Adrenal gland (tissue), 12 donors: ENCODE data around the gene EXOC4. TPM values are rescaled to one million over a fixed set of nuclear protein-coding genes. Genes with fewer than 3 reads are reported as not detected.

Source experiments
- DNase-seq, 7 donors: peaks; one replicate each; pipeline ENCODE4 v3.0.0-alpha.2; 2019 to 2020
- H3K27ac ChIP-seq, 5 donors: fragments of 200-600 bp; sonication (generic) in 4 of 5; 1 replicate in 3 of 5; 2 replicates in 2 of 5; pipeline versions ENCODE4 v1.5.1 to v1.8.0; 2016 to 2020; ENCODE audit warnings: mild to moderate bottlenecking in 1 of 5
- H3K27me3 ChIP-seq: fragments of 200-600 bp; 2 replicates; pipeline ENCODE4 v1.8.0; 2021
- H3K36me3 ChIP-seq, 2 donors: fragments of 200-600 bp; replicated peaks in 1 of 2; 1 replicate in 1 of 2; 2 replicates in 1 of 2; pipeline versions ENCODE4 v1.5.1 to v1.8.0; 2018 to 2022
- H3K4me1 ChIP-seq, 2 donors: fragments of 200-600 bp; replicated peaks in 1 of 2; 1 replicate in 1 of 2; 2 replicates in 1 of 2; pipeline versions ENCODE4 v1.5.1 to v1.8.0; 2018 to 2021
- H3K4me3 ChIP-seq, 4 donors: fragments of 200-600 bp; sonication (generic) in 3 of 4; one replicate each; pipeline ENCODE4 v1.5.1; 2016 to 2018
- H3K9me3 ChIP-seq, 3 donors: fragments of 200-600 bp; sonication (generic) in 1 of 3; replicated peaks in 1 of 3; 1 replicate in 2 of 3; 2 replicates in 1 of 3; pipeline versions ENCODE4 v1.5.1 to v1.8.0; 2016 to 2021
- POLR2A ChIP-seq, 2 donors: fragments of 450-650 bp; IDR thresholded peaks; one replicate each; pipeline ENCODE4 v1.6.1; 2017; ENCODE audit warnings: antibody characterized with exemption in 2 of 2, mild to moderate bottlenecking in 2 of 2, moderate library complexity in 1 of 2
- WGBS, 4 donors: extraction: QIAGEN DNeasy Blood & Tissue Kit in 2 of 4; methylation state at CpG; one replicate each; pipeline versions ENCODE4 v1.1.5 to v1.1.7; 2013 to 2017; 5-methylcytosine and 5-hydroxymethylcytosine counted together
- intact Hi-C, 2 donors: fragments of 100-400 bp; cut with DNase I; formaldehyde crosslinking; loops; one replicate each; pipeline versions ENCODE4 v1.14.1 to v1.15.0; 2022 to 2023
- polyA plus RNA-seq, 3 donors: library from polyadenylated mRNA; stranded (reverse); fragments of 200-250 nt in 2 of 3; fragments of 350-450 nt in 1 of 3; fragmentation: Illumina TruSeq in 1 of 3; extraction: RNeasy Lipid Tissue Mini Kit (QIAGEN cat#74804) in 1 of 3; gene quantifications; one replicate each; pipeline ENCODE4 v1.2.3, GENCODE V29; 2013 to 2014
- total RNA-seq, 9 donors: library from RNA; depleted of rRNA in 4 of 9; stranded (reverse); fragments of >200 nt in 4 of 9; fragments of 120-200 nt in 1 of 9; fragmentation: NEBNext Ultra II Directional in 1 of 9; extraction: Animal tissue kit (Norgen Biotek cat#: 25700) in 1 of 9; gene quantifications; one replicate each; pipeline versions ENCODE4 v1.1.0 to v1.2.4, GENCODE V29; 2013 to 2023
- TF ChIP-seq, protein P1 (sequence below), 6 experiments: fragments of 450-650 bp in 4 of 6; fragments of 200-600 bp in 2 of 6; sonication (generic) in 1 of 6; IDR thresholded peaks; 1 replicate in 5 of 6; 2 replicates in 1 of 6; pipeline versions ENCODE4 v1.5.1 to v1.8.0; 2016 to 2021; ENCODE audit warnings: antibody characterized with exemption in 6 of 6, mild to moderate bottlenecking in 2 of 6, moderate library complexity in 1 of 6
- donor health status: healthy with polysubstance abuse.
- donor health status: Bipolar disorder and iron deficiency.
- donor health status: DM: yes; HTN: yes; CAD: no.
- donor health status: DM: no; HTN: no; CAD: no.
- donor health status: DM: no; HTN: no; CAD: no.
- donor health status: DM: yes; HTN: yes; CAD: no.

EXOC4 gene
- total and polyA plus RNA-seq, 12 donors, result 12.5 to 93.8 (median 67.4) TPM

DNA sequence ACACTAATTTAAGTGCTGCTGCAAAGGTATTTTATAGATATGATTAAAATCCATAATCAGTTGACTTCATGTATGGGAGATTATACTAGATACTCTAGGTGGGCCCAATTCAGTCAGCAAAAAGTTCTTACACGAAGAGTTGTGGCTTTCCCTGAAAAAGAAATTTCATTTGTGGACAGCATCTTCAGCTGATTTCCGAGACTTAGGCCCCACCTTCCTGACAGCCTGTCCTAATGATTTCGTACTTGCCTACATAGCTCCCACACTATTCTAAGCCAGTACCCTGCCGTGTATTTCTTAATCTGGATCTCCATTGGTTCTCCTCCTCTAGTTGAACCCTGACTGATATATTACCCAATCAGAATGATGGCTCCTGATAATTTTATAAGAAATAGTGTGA lies 297.9 kb downstream of the EXOC4 start:
- no peaks in the 10 kb centered on the region for H3K36me3 ChIP-seq
- WGBS, 4 donors, result 96 to 98% (median 96%) methylated on average over 4 of the region's 4 CpGs
- no peaks in the 10 kb centered on the region for H3K4me1 ChIP-seq
- H3K27ac ChIP-seq, result no peak overlapping the region
- no peaks in the 10 kb centered on the region for H3K27me3 ChIP-seq
- TF ChIP-seq, protein P1, sequence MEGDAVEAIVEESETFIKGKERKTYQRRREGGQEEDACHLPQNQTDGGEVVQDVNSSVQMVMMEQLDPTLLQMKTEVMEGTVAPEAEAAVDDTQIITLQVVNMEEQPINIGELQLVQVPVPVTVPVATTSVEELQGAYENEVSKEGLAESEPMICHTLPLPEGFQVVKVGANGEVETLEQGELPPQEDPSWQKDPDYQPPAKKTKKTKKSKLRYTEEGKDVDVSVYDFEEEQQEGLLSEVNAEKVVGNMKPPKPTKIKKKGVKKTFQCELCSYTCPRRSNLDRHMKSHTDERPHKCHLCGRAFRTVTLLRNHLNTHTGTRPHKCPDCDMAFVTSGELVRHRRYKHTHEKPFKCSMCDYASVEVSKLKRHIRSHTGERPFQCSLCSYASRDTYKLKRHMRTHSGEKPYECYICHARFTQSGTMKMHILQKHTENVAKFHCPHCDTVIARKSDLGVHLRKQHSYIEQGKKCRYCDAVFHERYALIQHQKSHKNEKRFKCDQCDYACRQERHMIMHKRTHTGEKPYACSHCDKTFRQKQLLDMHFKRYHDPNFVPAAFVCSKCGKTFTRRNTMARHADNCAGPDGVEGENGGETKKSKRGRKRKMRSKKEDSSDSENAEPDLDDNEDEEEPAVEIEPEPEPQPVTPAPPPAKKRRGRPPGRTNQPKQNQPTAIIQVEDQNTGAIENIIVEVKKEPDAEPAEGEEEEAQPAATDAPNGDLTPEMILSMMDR (IDR thresholded peaks at IDR 0.05), result no peak
- no peak for TF ChIP-seq POLR2A (IDR thresholded peaks at IDR 0.05)
- no peak for DNase-seq
- intact Hi-C loops, result no loop called here
- no peaks in the 10 kb centered on the region for H3K9me3 ChIP-seq
- no peak overlapping the region for H3K4me3 ChIP-seq

DNA sequence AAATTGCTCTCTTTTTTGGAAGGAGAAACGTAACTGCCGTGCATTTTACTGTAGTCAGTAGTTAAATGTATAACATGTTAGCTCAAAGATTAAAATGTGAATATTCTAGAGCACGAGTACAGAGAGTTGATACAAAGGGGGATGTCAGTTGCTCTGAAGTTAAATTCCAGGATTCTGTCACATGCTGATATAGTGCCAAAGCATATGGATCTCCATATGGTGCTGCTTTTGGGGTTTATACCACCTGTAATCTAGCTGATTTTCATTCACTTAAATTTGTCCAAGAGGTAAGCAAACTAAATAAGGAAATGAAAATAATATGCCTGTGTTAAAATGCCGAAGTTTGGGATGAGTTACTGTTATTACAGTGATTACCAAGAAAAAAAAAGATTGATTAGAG lies 298.6 kb downstream of the EXOC4 start:
- Histone ChIP-seq H3K27me3 (no peaks in the 10 kb centered on the region), H3K4me3 (no peak overlapping the region), H3K4me1 (no peaks in the 10 kb centered on the region), H3K27ac (no peak overlapping the region), H3K9me3 (no peaks in the 10 kb centered on the region), H3K36me3 (no peaks in the 10 kb centered on the region)
- WGBS, 4 donors, result 92 to 98% (median 94%) methylated on average over 4 of the region's 4 CpGs
- intact Hi-C loops, result no loop called here
- no peak for DNase-seq
- no peak for TF ChIP-seq POLR2A (IDR thresholded peaks at IDR 0.05)
- TF ChIP-seq, protein P1 (IDR thresholded peaks at IDR 0.05), result no peak

DNA sequence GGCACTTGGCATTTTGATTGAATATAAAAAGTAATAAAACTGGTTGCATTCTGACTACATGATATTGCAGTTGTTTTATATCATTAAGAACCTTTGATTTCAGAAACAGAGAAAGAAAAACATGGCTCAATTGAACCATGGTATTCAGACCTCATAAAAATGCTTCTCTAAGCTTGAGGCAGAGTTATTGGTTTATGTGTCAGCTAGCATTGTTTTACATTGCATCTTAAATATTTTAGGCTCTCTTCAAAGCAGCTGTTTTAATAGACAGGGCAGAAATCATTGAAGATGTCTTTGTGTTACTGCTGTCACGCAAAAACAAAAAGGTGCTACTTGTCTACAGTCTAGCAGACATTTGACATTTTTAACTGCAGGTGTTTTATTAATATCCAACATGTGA lies 299.2 kb downstream of the EXOC4 start:
- DNase-seq, result no peak
- TF ChIP-seq, protein P1 (IDR thresholded peaks at IDR 0.05), result no peak
- no peak for TF ChIP-seq POLR2A (IDR thresholded peaks at IDR 0.05)
- no peaks in the 10 kb centered on the region for H3K27me3 ChIP-seq
- no peaks in the 10 kb centered on the region for H3K36me3 ChIP-seq
- no peaks in the 10 kb centered on the region for H3K4me1 ChIP-seq
- no peak overlapping the region for H3K27ac ChIP-seq
- H3K9me3 ChIP-seq, result no peaks in the 10 kb centered on the region
- intact Hi-C loops, result no loop called here
- WGBS, 4 donors, result 95 to 100% (median 100%) methylated on average over 1 of the region's 1 CpG
- no peak overlapping the region for H3K4me3 ChIP-seq

DNA sequence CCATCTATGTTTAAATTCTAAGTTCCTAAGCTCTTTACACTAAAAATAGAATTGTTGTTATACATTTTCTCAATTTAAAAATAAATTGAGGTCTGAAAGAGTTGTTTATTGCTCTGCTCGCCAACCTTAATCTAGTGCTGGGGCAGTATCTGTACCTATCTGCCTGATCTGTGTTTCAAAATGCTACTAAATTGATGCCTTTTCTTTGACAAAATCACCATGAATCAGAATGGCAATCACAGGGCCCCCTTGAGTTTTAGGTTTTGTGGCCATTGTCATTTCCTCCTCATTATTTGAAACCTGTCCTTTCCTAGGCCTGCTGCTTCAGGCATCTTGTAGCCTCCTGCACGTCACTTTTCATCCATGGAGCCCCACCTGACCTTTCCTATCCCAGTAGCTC lies 301.5 kb downstream of the EXOC4 start:
- no peak for TF ChIP-seq POLR2A (IDR thresholded peaks at IDR 0.05)
- TF ChIP-seq, protein P1 (IDR thresholded peaks at IDR 0.05), result no peak
- intact Hi-C loops, result no loop called here
- Histone ChIP-seq H3K27me3 (no peaks in the 10 kb centered on the region), H3K36me3 (no peaks in the 10 kb centered on the region), H3K4me3 (no peak overlapping the region), H3K9me3 (no peaks in the 10 kb centered on the region), H3K27ac (no peak overlapping the region), H3K4me1 (no peaks in the 10 kb centered on the region)
- DNase-seq, result no peak
- WGBS, 4 donors, result 90 to 99% (median 96%) methylated on average over 2 of the region's 2 CpGs
